GM12878 (cell line): ENCODE results near the gene LRP1B. TPM values are rescaled to one million over a fixed set of nuclear protein-coding genes. Genes with fewer than 3 reads are reported as not detected.

Experiments used
- ATAC-seq: fragments of 200-7000 bp; cut with Tn5 transposase; 3 replicates; pipeline ENCODE4 v1.9.1; 2020; ENCODE audit warnings: mild to moderate bottlenecking, moderate library complexity
- BruUV-seq: library from RNA; stranded (reverse); fragments of 400-500 nt; replicated peaks from 2 replicates; lab custom pipeline; 2021; lab: Mats Ljungman, UMichigan
- CTCF ChIA-PET: fragments of 300-600 bp; sonication (Branson Sonifier 250); formaldehyde crosslinking; extraction: SDS; loops from one replicate; lab custom pipeline; 2021; ENCODE audit warnings: inconsistent platforms; lab: Yijun Ruan, JAX
- POLR2A ChIA-PET: fragments of 350-600 bp; formaldehyde crosslinking; extraction: SDS; loops from one replicate; lab custom pipeline; 2021; ENCODE audit warnings: inconsistent platforms; lab: Charles Lee
- RAD21 ChIA-PET: fragments of 300-600 bp; sonication (Branson Sonifier 250); formaldehyde crosslinking; loops from one replicate; lab custom pipeline; 2023; ENCODE audit warnings: antibody characterized with exemption; ENCODE audit not compliant: unreplicated experiment; lab: Charles Lee
- SMC1A ChIA-PET: fragments of 300-600 bp; sonication (Branson Sonifier 250); formaldehyde crosslinking; loops from one replicate; lab custom pipeline; 2023; ENCODE audit not compliant: unreplicated experiment, uncharacterized antibody; lab: Charles Lee
- DNase-seq: peaks from one replicate; pipeline ENCODE4 v3.0.0-alpha.2; 2011; ENCODE audit warnings: low read depth, low spot score
- FAIRE-seq: peaks from 3 replicates; lab custom pipeline; 2011; peaks lifted over from hg19 to GRCh38; lab: Jason Lieb, UNC
- H2AFZ ChIP-seq: 2 replicates; pipeline ENCODE4 v1.6.0; 2011; ENCODE audit warnings: low read depth, low read length, control low read depth; ENCODE audit not compliant: control insufficient read depth
- H3K27ac ChIP-seq: 2 replicates; pipeline ENCODE4 v1.5.1; 2011; ENCODE audit warnings: control low read depth; ENCODE audit not compliant: control insufficient read depth, insufficient read depth
- H3K27me3 ChIP-seq, 2 experiments: replicated peaks in 1 of 2; 2 replicates each; pipeline versions ENCODE4 v1.6.0 to v1.6.1; 2011; ENCODE audit warnings: low read length in 1 of 2; ENCODE audit not compliant: control insufficient read depth in 2 of 2, insufficient read depth in 2 of 2
- H3K36me3 ChIP-seq, 2 experiments: 2 replicates each; pipeline ENCODE4 v1.5.1; 2011; ENCODE audit warnings: low read length in 1 of 2; ENCODE audit not compliant: control insufficient read depth in 2 of 2, insufficient read depth in 2 of 2
- H3K4me1 ChIP-seq: 2 replicates; pipeline ENCODE4 v1.6.1; 2011; ENCODE audit warnings: mild to moderate bottlenecking, low read length, moderate library complexity, mixed read lengths; ENCODE audit not compliant: control insufficient read depth, insufficient read depth
- H3K4me2 ChIP-seq: 2 replicates; pipeline ENCODE4 v1.6.0; 2011; ENCODE audit warnings: control low read depth; ENCODE audit not compliant: control insufficient read depth, insufficient read depth
- H3K4me3 ChIP-seq: fragments of 200-600 bp; sonication (generic); 2 replicates; pipeline ENCODE4 v1.5.1; 2016
- H3K79me2 ChIP-seq: 2 replicates; pipeline ENCODE4 v1.6.0; 2011; ENCODE audit warnings: low read length; ENCODE audit not compliant: control insufficient read depth, insufficient read depth
- H3K9ac ChIP-seq: 2 replicates; pipeline ENCODE4 v1.8.0; 2011; ENCODE audit warnings: low read length, control low read depth, mixed read lengths; ENCODE audit not compliant: control insufficient read depth, insufficient read depth
- H3K9me3 ChIP-seq: replicated peaks from 3 replicates; pipeline ENCODE4 v1.5.1; 2011; ENCODE audit warnings: mild to moderate bottlenecking, low read length; ENCODE audit not compliant: control insufficient read depth, insufficient read depth
- H4K20me1 ChIP-seq: 2 replicates; pipeline ENCODE4 v1.6.0; 2011; ENCODE audit not compliant: control insufficient read depth, insufficient read depth
- BMI1 ChIP-seq: fragments of 450-650 bp; IDR thresholded peaks from 2 replicates; pipeline ENCODE4 v1.6.1; 2016; ENCODE audit warnings: mild to moderate bottlenecking, moderate library complexity, borderline replicate concordance
- ELK1 ChIP-seq: IDR thresholded peaks from 2 replicates; pipeline ENCODE4 v1.6.1; 2012; ENCODE audit warnings: low read depth, low read length, improper control_type of control experiment
- FOXK2 ChIP-seq: fragments of 450-650 bp; IDR thresholded peaks from 2 replicates; pipeline ENCODE4 v1.6.1; 2017; ENCODE audit warnings: mild to moderate bottlenecking, moderate library complexity
- HCFC1 ChIP-seq: fragments of 150-350 bp; IDR thresholded peaks from 2 replicates; pipeline ENCODE4 v1.6.1; 2014; ENCODE audit warnings: low read length
- HSF1 ChIP-seq: fragments of 150-350 bp; IDR thresholded peaks from 2 replicates; pipeline ENCODE4 v1.6.1; 2014; ENCODE audit warnings: mild to moderate bottlenecking, low read depth, low read length
- POU2F2 ChIP-seq: IDR thresholded peaks from 3 replicates; pipeline ENCODE4 v1.6.1; 2011; ENCODE audit warnings: low read depth, mild to moderate bottlenecking, low read length, borderline replicate concordance
- RFX5 ChIP-seq: IDR thresholded peaks from 2 replicates; pipeline ENCODE4 v1.6.1; 2011; ENCODE audit warnings: low read depth, low read length, improper control_type of control experiment
- SMAD5 ChIP-seq: IDR thresholded peaks from 2 replicates; pipeline ENCODE4 v1.6.1; 2016; ENCODE audit warnings: antibody characterized with exemption, low read depth
- TCF3 ChIP-seq: IDR thresholded peaks from 2 replicates; pipeline ENCODE4 v1.6.1; 2012; ENCODE audit warnings: low read depth, mild to moderate bottlenecking, low read length, borderline replicate concordance; ENCODE audit not compliant: insufficient read depth
- WGBS: methylation state at CpG from one replicate; pipeline ENCODE4 v1.1.6; 2016; ENCODE audit warnings: low lambda C conversion rate; ENCODE audit not compliant: insufficient replicate concordance, insufficient coverage; ENCODE audit errors: missing lambda C conversion rate; 5-methylcytosine and 5-hydroxymethylcytosine counted together
- in situ Hi-C: fragments of 300-500 bp; cut with MboI; formaldehyde crosslinking; loops from 9 replicates; pipeline ENCODE4 v1.14.3; 2018; ENCODE audit warnings: mixed read lengths
- intact Hi-C: fragments of 100-400 bp; cut with micrococcal nuclease; formaldehyde crosslinking; loops from one replicate; pipeline ENCODE4 v1.14.2; 2022; ENCODE audit not compliant: unreplicated experiment
- polyA plus RNA-seq, 11 experiments: library from polyadenylated mRNA; depleted of rRNA in 4 of 11; unstranded in 6 of 11; stranded (reverse) in 5 of 11; fragments of >200 nt; fragmentation: Nextera tagmentation in 4 of 11; fragmentation: Illumina TruSeq in 1 of 11; extraction: Ambion mirVana in 4 of 11; extraction: Trizol in 1 of 11; gene quantifications; 1 replicate in 1 of 11; 2 replicates in 10 of 11; pipeline versions ENCODE4 v1.2.1 to v1.2.3, GENCODE V29; 2011 to 2016; ENCODE audit warnings: inconsistent platforms in 2 of 11, missing spikeins in 2 of 11, low read depth in 1 of 11
- total RNA-seq, 4 experiments: library from RNA; depleted of rRNA in 3 of 4; stranded (reverse); fragments of >200 nt in 3 of 4; fragmentation: Illumina TruSeq in 1 of 4; extraction: Trizol in 1 of 4; gene quantifications; 2 replicates each; pipeline versions ENCODE4 v1.2.1 to v1.2.3, GENCODE V29; 2013 to 2021
- TF ChIP-seq, protein P1 (sequence below): IDR thresholded peaks from 2 replicates; pipeline ENCODE4 v1.6.1; 2012; ENCODE audit warnings: low read depth, low read length, improper control_type of control experiment

LRP1B gene
- total and polyA plus RNA-seq, 10 of the 15 experiments (the other 5 are each of a cell fraction or from before 2014, with no cell fraction given) = under 0.01 to 0.06 (median 0.03) TPM; not detected in 5

- Histone ChIP-seq H4K20me1 (no peaks in the 10 kb centered on the region), H3K27me3 (no peaks in the 10 kb centered on the region), H3K4me1 (no peaks in the 10 kb centered on the region), H3K79me2 (no peaks in the 10 kb centered on the region), H3K4me3 (no peak overlapping the region), H3K27ac (no peak overlapping the region), H3K4me2 (no peak overlapping the region), H3K9ac (no peak overlapping the region), H3K36me3 (no peaks in the 10 kb centered on the region), H2AFZ (no peak overlapping the region), H3K9me3 (no peaks in the 10 kb centered on the region)
- ATAC-seq = no peak
- ChIA-PET RAD21 (interaction anchor here (0.6 kb wide), 1 partner anchor 222 kb away, joined by 3 read pairs; no protein-coding TSS in a partner anchor), SMC1A (interaction anchor here (0.6 to 1.1 kb wide), 4 partner anchors 9 to 117 kb away, joined by 3 to 4 read pairs (median 3); no protein-coding TSS in a partner anchor), CTCF (interaction anchor here (0.8 to 1.5 kb wide), 4 partner anchors 10 to 95 kb away, joined by 3 read pairs; no protein-coding TSS in a partner anchor), POLR2A (no interaction called here)
- intact Hi-C loops = no loop called here
- no peak for DNase-seq
- BruUV-seq = no TSS peak
- WGBS = 0% methylated on average over 1 of the region's 1 CpG
- TF ChIP-seq POU2F2 = no peak
- TF ChIP-seq, protein P1, sequence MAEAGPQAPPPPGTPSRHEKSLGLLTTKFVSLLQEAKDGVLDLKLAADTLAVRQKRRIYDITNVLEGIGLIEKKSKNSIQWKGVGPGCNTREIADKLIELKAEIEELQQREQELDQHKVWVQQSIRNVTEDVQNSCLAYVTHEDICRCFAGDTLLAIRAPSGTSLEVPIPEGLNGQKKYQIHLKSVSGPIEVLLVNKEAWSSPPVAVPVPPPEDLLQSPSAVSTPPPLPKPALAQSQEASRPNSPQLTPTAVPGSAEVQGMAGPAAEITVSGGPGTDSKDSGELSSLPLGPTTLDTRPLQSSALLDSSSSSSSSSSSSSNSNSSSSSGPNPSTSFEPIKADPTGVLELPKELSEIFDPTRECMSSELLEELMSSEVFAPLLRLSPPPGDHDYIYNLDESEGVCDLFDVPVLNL = no peak
- TF ChIP-seq FOXK2 = no peak
- TF ChIP-seq ELK1 = no peak
- TF ChIP-seq HSF1 = no peak
- no peak for TF ChIP-seq BMI1
- TF ChIP-seq TCF3 = no peak
- TF ChIP-seq HCFC1 = no peak
- TF ChIP-seq SMAD5 = no peak
- no peak for TF ChIP-seq RFX5
- FAIRE-seq = no peak
- in situ Hi-C loops = no loop called here
These were observed 1322.6 kb downstream of the LRP1B start for GRCh38 chr2:140808211-140808610.
